ENCODE measurements around the gene CFAP52. TPM values are rescaled to one million over a fixed set of nuclear protein-coding genes. Genes with fewer than 3 reads are reported as not detected.

Gene CFAP52
- total and polyA plus RNA-seq, 7 experiments from 2014 or later, result not detected

- Histone ChIP-seq H3K36me3 (ENCODE audit: control insufficient read depth in 2 of 3, insufficient read depth in 3 of 3, low read length in 3 of 3) (no peaks in the 10 kb centered on the region), H3K27me3 (ENCODE audit: control insufficient read depth in 2 of 2, insufficient read depth in 2 of 2, low read length in 2 of 2) (no peaks in the 10 kb centered on the region), H3K4me1 (ENCODE audit: control insufficient read depth in 2 of 2, insufficient read depth in 2 of 2, low read length in 2 of 2) (no peaks in the 10 kb centered on the region), H3K27ac (ENCODE audit: low read depth, low read length) (no peak overlapping the region), H3K9me3 (ENCODE audit: control insufficient read depth in 2 of 3, low read length in 3 of 3) (no peaks in the 10 kb centered on the region), H3K4me3 (ENCODE audit: low read length) (no peak overlapping the region)
- ChIA-PET CTCF (no interaction called here), POLR2A (no interaction called here)
- intact Hi-C loops (cut with micrococcal nuclease), result no loop called here
- ATAC-seq, result no peak
- Mint-ChIP-seq H3K27me3 (peaks cover 5 to 29% (median 14%) of the 10 kb centered on the region in 5 donors), H3K9me3 (peaks cover 0 to 6% (median 0%) of the 10 kb centered on the region in 11 donors), H3K36me3 (no peaks in the 10 kb centered on the region), H3K27ac (no peak overlapping the region), H3K4me3 (no peak overlapping the region), H3K4me1 (peaks cover 0 to 1% (median 0%) of the 10 kb centered on the region in 7 donors)
- DNase-seq, result no peak
Observed at GRCh38 chr17:9611557-9611956, 35.1 kb downstream of the CFAP52 start.

- Mint-ChIP-seq H3K27me3 (peaks cover 5 to 29% (median 14%) of the 10 kb centered on the region in 5 donors), H3K4me1 (peaks cover 0 to 1% (median 0%) of the 10 kb centered on the region in 7 donors), H3K36me3 (no peaks in the 10 kb centered on the region), H3K4me3 (no peak overlapping the region), H3K9me3 (peaks cover 0 to 6% (median 0%) of the 10 kb centered on the region in 11 donors), H3K27ac (no peak overlapping the region)
- no peaks in the 10 kb centered on the region for H3K27me3 ChIP-seq (ENCODE audit: control insufficient read depth in 2 of 2, insufficient read depth in 2 of 2, low read length in 2 of 2)
- intact Hi-C loops (cut with micrococcal nuclease), result no loop called here
- ChIA-PET CTCF (no interaction called here), POLR2A (no interaction called here)
- no peak overlapping the region for H3K27ac ChIP-seq (ENCODE audit: low read depth, low read length)
- DNase-seq (no peak), ATAC-seq (no peak)
- no peaks in the 10 kb centered on the region for H3K9me3 ChIP-seq (ENCODE audit: control insufficient read depth in 2 of 3, low read length in 3 of 3)
- H3K4me1 ChIP-seq (ENCODE audit: control insufficient read depth in 2 of 2, insufficient read depth in 2 of 2, low read length in 2 of 2), result no peaks in the 10 kb centered on the region
- H3K4me3 ChIP-seq (ENCODE audit: low read length), result no peak overlapping the region
- H3K36me3 ChIP-seq (ENCODE audit: control insufficient read depth in 2 of 3, insufficient read depth in 3 of 3, low read length in 3 of 3), result no peaks in the 10 kb centered on the region
Observed at GRCh38 chr17:9612006-9612405, 35.6 kb downstream of the CFAP52 start.

- Histone ChIP-seq H3K36me3 (ENCODE audit: control insufficient read depth in 2 of 3, insufficient read depth in 3 of 3, low read length in 3 of 3) (no peaks in the 10 kb centered on the region), H3K4me1 (ENCODE audit: control insufficient read depth in 2 of 2, insufficient read depth in 2 of 2, low read length in 2 of 2) (no peaks in the 10 kb centered on the region), H3K4me3 (ENCODE audit: low read length) (no peak overlapping the region), H3K27me3 (ENCODE audit: control insufficient read depth in 2 of 2, insufficient read depth in 2 of 2, low read length in 2 of 2) (no peaks in the 10 kb centered on the region), H3K9me3 (ENCODE audit: control insufficient read depth in 2 of 3, low read length in 3 of 3) (no peaks in the 10 kb centered on the region), H3K27ac (ENCODE audit: low read depth, low read length) (no peak overlapping the region)
- Mint-ChIP-seq H3K4me3 (no peak overlapping the region), H3K4me1 (no peaks in the 10 kb centered on the region), H3K27me3 (peaks cover 3 to 24% (median 9%) of the 10 kb centered on the region in 5 donors), H3K9me3 (peaks cover 0 to 4% (median 0%) of the 10 kb centered on the region in 11 donors), H3K27ac (no peak overlapping the region), H3K36me3 (no peaks in the 10 kb centered on the region)
- POLR2A ChIA-PET, result no interaction called here
- ATAC-seq (no peak), DNase-seq (no peak)
- intact Hi-C loops (cut with micrococcal nuclease), result no loop called here
- CTCF ChIA-PET, result no interaction called here
Observed at GRCh38 chr17:9615486-9615885, 39.0 kb downstream of the CFAP52 start.

- Histone ChIP-seq H3K36me3 (ENCODE audit: control insufficient read depth in 2 of 3, insufficient read depth in 3 of 3, low read length in 3 of 3) (no peaks in the 10 kb centered on the region), H3K4me1 (ENCODE audit: control insufficient read depth in 2 of 2, insufficient read depth in 2 of 2, low read length in 2 of 2) (no peaks in the 10 kb centered on the region), H3K27me3 (ENCODE audit: control insufficient read depth in 2 of 2, insufficient read depth in 2 of 2, low read length in 2 of 2) (no peaks in the 10 kb centered on the region), H3K27ac (ENCODE audit: low read depth, low read length) (no peak overlapping the region), H3K4me3 (ENCODE audit: low read length) (no peak overlapping the region), H3K9me3 (ENCODE audit: control insufficient read depth in 2 of 3, low read length in 3 of 3) (peaks cover 0 to 11% (median 0%) of the 10 kb centered on the region in 3 experiments)
- no peak overlapping the region for H3K4me3 Mint-ChIP-seq
- ChIA-PET POLR2A (no interaction called here), CTCF (no interaction called here)
- peaks cover 0 to 10% (median 3%) of the 10 kb centered on the region in 5 donors for H3K36me3 Mint-ChIP-seq
- no peak overlapping the region for H3K27ac Mint-ChIP-seq
- DNase-seq (no peak), ATAC-seq (no peak)
- H3K4me1 Mint-ChIP-seq, result no peaks in the 10 kb centered on the region
- peaks cover 0 to 8% (median 1%) of the 10 kb centered on the region in 5 donors for H3K27me3 Mint-ChIP-seq
- peaks cover 3 to 42% (median 27%) of the 10 kb centered on the region in 11 donors for H3K9me3 Mint-ChIP-seq
- intact Hi-C loops (cut with micrococcal nuclease), result no loop called here
Observed at GRCh38 chr17:9622961-9623360, 46.5 kb downstream of the CFAP52 start.

GRCh38 chr17:9628509-9628908, 52.1 kb downstream of the CFAP52 start:
- Mint-ChIP-seq H3K4me1 (no peaks in the 10 kb centered on the region), H3K4me3 (no peak overlapping the region), H3K9me3 (peaks cover 0 to 27% (median 20%) of the 10 kb centered on the region in 11 donors), H3K27me3 (peaks cover under 1 to 32% (median 11%) of the 10 kb centered on the region in 5 donors), H3K36me3 (peaks cover 0 to 14% (median 0%) of the 10 kb centered on the region in 5 donors), H3K27ac (no peak overlapping the region)
- Histone ChIP-seq H3K36me3 (ENCODE audit: control insufficient read depth in 2 of 3, insufficient read depth in 3 of 3, low read length in 3 of 3) (no peaks in the 10 kb centered on the region), H3K4me3 (ENCODE audit: low read length) (no peak overlapping the region), H3K27me3 (ENCODE audit: control insufficient read depth in 2 of 2, insufficient read depth in 2 of 2, low read length in 2 of 2) (no peaks in the 10 kb centered on the region), H3K4me1 (ENCODE audit: control insufficient read depth in 2 of 2, insufficient read depth in 2 of 2, low read length in 2 of 2) (no peaks in the 10 kb centered on the region), H3K27ac (ENCODE audit: low read depth, low read length) (no peak overlapping the region), H3K9me3 (ENCODE audit: control insufficient read depth in 2 of 3, low read length in 3 of 3) (peaks cover 0 to 10% (median 0%) of the 10 kb centered on the region in 3 experiments)
- ChIA-PET CTCF (no interaction called here), POLR2A (no interaction called here)
- DNase-seq (no peak), ATAC-seq (no peak)
- intact Hi-C loops (cut with micrococcal nuclease), result no loop called here

GRCh38 chr17:9632741-9633140, 56.3 kb downstream of the CFAP52 start:
- Histone ChIP-seq H3K4me1 (ENCODE audit: control insufficient read depth in 2 of 2, insufficient read depth in 2 of 2, low read length in 2 of 2) (no peaks in the 10 kb centered on the region), H3K27me3 (ENCODE audit: control insufficient read depth in 2 of 2, insufficient read depth in 2 of 2, low read length in 2 of 2) (no peaks in the 10 kb centered on the region), H3K4me3 (ENCODE audit: low read length) (no peak overlapping the region), H3K36me3 (ENCODE audit: control insufficient read depth in 2 of 3, insufficient read depth in 3 of 3, low read length in 3 of 3) (no peaks in the 10 kb centered on the region), H3K27ac (ENCODE audit: low read depth, low read length) (no peak overlapping the region), H3K9me3 (ENCODE audit: control insufficient read depth in 2 of 3, low read length in 3 of 3) (no peaks in the 10 kb centered on the region)
- no peak for DNase-seq
- Mint-ChIP-seq H3K9me3 (peaks cover 0 to 10% (median 0%) of the 10 kb centered on the region in 11 donors), H3K36me3 (peaks cover 0 to 5% (median 0%) of the 10 kb centered on the region in 5 donors), H3K27ac (no peak overlapping the region), H3K4me1 (no peaks in the 10 kb centered on the region), H3K4me3 (no peak overlapping the region), H3K27me3 (peaks cover 0 to 39% (median 31%) of the 10 kb centered on the region in 5 donors)
- intact Hi-C loops (cut with micrococcal nuclease), result no loop called here
- CTCF ChIA-PET, result no interaction called here
- no peak for ATAC-seq
- POLR2A ChIA-PET, result no interaction called here

- Histone ChIP-seq H3K27me3 (ENCODE audit: control insufficient read depth in 2 of 2, insufficient read depth in 2 of 2, low read length in 2 of 2) (no peaks in the 10 kb centered on the region), H3K4me3 (ENCODE audit: low read length) (no peak overlapping the region), H3K27ac (ENCODE audit: low read depth, low read length) (no peak overlapping the region), H3K36me3 (ENCODE audit: control insufficient read depth in 2 of 3, insufficient read depth in 3 of 3, low read length in 3 of 3) (no peaks in the 10 kb centered on the region), H3K9me3 (ENCODE audit: control insufficient read depth in 2 of 3, low read length in 3 of 3) (no peaks in the 10 kb centered on the region), H3K4me1 (ENCODE audit: control insufficient read depth in 2 of 2, insufficient read depth in 2 of 2, low read length in 2 of 2) (no peaks in the 10 kb centered on the region)
- no peaks in the 10 kb centered on the region for H3K4me1 Mint-ChIP-seq
- H3K4me3 Mint-ChIP-seq, result no peak overlapping the region
- H3K27ac Mint-ChIP-seq, result no peak overlapping the region
- CTCF ChIA-PET, result interaction anchor here (1.0 kb wide), 1 partner anchor 10 kb away, joined by 3 read pairs; no protein-coding TSS in a partner anchor
- DNase-seq (no peak), ATAC-seq (no peak)
- H3K9me3 Mint-ChIP-seq, result peaks cover 0 to 5% (median 0%) of the 10 kb centered on the region in 11 donors
- peaks cover 0 to 39% (median 35%) of the 10 kb centered on the region in 5 donors for H3K27me3 Mint-ChIP-seq
- POLR2A ChIA-PET, result no interaction called here
- peaks cover 0 to 5% (median 0%) of the 10 kb centered on the region in 5 donors for H3K36me3 Mint-ChIP-seq
- intact Hi-C loops (cut with micrococcal nuclease), result no loop called here
Observed at GRCh38 chr17:9635340-9635739, 58.9 kb downstream of the CFAP52 start.
